Measurements from ENCODE around the gene ASCL1. TPM values are rescaled to one million over a fixed set of nuclear protein-coding genes. Genes with fewer than 3 reads are reported as not detected.
A peak's percentile ranks its signal among the peaks of the same experiment; 100 is the strongest.

ASCL1 gene
- total RNA-seq, 2 experiments from 2014 or later = not detected

DNA sequence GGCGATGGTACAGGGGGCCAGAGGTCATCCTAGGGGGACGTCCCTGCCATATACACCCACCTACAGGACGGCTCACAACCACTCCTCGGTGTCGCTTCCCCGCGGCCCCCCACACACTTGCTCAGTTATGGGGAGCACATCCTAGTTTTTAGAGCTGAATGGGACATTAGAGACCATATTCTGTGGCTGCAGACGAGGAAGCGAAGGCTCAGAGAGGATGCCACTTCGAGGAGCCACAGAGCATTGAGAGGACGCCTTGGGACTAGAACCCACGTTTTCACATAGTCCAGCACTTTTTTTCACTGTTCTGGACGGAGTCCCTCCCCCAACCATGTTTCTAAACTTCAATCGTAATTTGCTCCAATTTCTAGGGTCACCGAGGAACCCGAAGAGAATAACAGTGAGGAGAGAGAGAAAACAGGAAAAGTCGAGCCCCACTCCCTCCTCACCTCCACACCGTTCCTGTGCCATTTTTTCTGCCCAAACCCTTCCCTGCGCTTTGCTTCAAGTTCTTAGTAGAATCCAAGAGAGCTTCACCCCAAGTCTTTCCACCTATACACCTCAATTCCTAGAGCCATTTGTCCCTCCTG, 641 bp upstream of the ASCL1 start:
- CTCF ChIA-PET = interaction anchor here (0.5 kb wide), 1 partner anchor 146 kb away, joined by 3 read pairs; no protein-coding TSS in a partner anchor
- Mint-ChIP-seq H3K36me3 (no peaks in the 10 kb centered on the region), H3K4me1 (ENCODE audit: low read depth) (peaks cover 24% of the 10 kb centered on the region), H3K9me3 (no peaks in the 10 kb centered on the region), H3K27me3 (peaks cover 70% of the 10 kb centered on the region), H3K4me3 (peak overlapping the region; percentile 39), H3K27ac (no peak overlapping the region)
- DNase-seq = no peak
- intact Hi-C loops (cut with micrococcal nuclease) = no loop called here
- POLR2A ChIA-PET = no interaction called here

DNA sequence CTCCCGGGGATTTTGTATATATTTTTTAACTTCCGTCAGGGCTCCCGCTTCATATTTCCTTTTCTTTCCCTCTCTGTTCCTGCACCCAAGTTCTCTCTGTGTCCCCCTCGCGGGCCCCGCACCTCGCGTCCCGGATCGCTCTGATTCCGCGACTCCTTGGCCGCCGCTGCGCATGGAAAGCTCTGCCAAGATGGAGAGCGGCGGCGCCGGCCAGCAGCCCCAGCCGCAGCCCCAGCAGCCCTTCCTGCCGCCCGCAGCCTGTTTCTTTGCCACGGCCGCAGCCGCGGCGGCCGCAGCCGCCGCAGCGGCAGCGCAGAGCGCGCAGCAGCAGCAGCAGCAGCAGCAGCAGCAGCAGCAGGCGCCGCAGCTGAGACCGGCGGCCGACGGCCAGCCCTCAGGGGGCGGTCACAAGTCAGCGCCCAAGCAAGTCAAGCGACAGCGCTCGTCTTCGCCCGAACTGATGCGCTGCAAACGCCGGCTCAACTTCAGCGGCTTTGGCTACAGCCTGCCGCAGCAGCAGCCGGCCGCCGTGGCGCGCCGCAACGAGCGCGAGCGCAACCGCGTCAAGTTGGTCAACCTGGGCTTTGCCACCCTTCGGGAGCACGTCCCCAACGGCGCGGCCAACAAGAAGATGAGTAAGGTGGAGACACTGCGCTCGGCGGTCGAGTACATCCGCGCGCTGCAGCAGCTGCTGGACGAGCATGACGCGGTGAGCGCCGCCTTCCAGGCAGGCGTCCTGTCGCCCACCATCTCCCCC, 777 bp downstream of the ASCL1 start:
- intact Hi-C loops (cut with micrococcal nuclease) = no loop called here
- H3K27me3 Mint-ChIP-seq = peaks cover 77% of the 10 kb centered on the region
- H3K27ac Mint-ChIP-seq = no peak overlapping the region
- no peaks in the 10 kb centered on the region for H3K36me3 Mint-ChIP-seq
- peak overlapping the region; percentile 61 for H3K4me3 Mint-ChIP-seq
- peaks cover 29% of the 10 kb centered on the region for H3K4me1 Mint-ChIP-seq (ENCODE audit: low read depth)
- peak; percentile 23 for DNase-seq
- ChIA-PET POLR2A (no interaction called here), CTCF (interaction anchor here (0.6 to 1.2 kb wide), 2 partner anchors 10 to 24 kb away, joined by 3 read pairs; no protein-coding TSS in a partner anchor)
- no peaks in the 10 kb centered on the region for H3K9me3 Mint-ChIP-seq

DNA sequence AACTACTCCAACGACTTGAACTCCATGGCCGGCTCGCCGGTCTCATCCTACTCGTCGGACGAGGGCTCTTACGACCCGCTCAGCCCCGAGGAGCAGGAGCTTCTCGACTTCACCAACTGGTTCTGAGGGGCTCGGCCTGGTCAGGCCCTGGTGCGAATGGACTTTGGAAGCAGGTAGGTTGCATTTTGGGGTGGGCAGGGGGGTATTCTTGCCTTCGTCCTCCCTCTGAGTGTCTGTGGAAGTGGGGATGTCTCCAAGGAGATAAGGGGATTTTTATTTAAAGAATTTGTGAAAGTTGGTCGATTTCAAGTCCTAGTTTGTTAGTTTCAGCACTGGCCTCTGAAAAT, 1.3 kb downstream of the ASCL1 start:
- intact Hi-C loops (cut with micrococcal nuclease) = no loop called here
- no peak for DNase-seq
- peaks cover 25% of the 10 kb centered on the region for H3K4me1 Mint-ChIP-seq (ENCODE audit: low read depth)
- no peaks in the 10 kb centered on the region for H3K36me3 Mint-ChIP-seq
- H3K27ac Mint-ChIP-seq = no peak overlapping the region
- ChIA-PET CTCF (interaction anchor here (0.6 to 1.2 kb wide), 2 partner anchors 10 to 25 kb away, joined by 3 read pairs; no protein-coding TSS in a partner anchor), POLR2A (no interaction called here)
- peak overlapping the region; percentile 18 for H3K4me3 Mint-ChIP-seq
- peaks cover under 1% of the 10 kb centered on the region for H3K9me3 Mint-ChIP-seq
- H3K27me3 Mint-ChIP-seq = peaks cover 82% of the 10 kb centered on the region

DNA sequence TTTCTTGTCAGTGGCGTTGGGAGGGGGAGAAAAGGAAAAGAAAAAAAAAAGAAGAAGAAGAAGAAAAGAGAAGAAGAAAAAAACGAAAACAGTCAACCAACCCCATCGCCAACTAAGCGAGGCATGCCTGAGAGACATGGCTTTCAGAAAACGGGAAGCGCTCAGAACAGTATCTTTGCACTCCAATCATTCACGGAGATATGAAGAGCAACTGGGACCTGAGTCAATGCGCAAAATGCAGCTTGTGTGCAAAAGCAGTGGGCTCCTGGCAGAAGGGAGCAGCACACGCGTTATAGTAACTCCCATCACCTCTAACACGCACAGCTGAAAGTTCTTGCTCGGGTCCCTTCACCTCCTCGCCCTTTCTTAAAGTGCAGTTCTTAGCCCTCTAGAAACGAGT, 1.9 kb downstream of the ASCL1 start:
- CTCF ChIA-PET = interaction anchor here (1.2 kb wide), 1 partner anchor 11 kb away, joined by 3 read pairs; no protein-coding TSS in a partner anchor
- no peak for DNase-seq
- intact Hi-C loops (cut with micrococcal nuclease) = no loop called here
- no peaks in the 10 kb centered on the region for H3K36me3 Mint-ChIP-seq
- H3K4me1 Mint-ChIP-seq (ENCODE audit: low read depth) = peaks cover 19% of the 10 kb centered on the region
- peaks cover 4% of the 10 kb centered on the region for H3K9me3 Mint-ChIP-seq
- H3K4me3 Mint-ChIP-seq = no peak overlapping the region
- H3K27ac Mint-ChIP-seq = no peak overlapping the region
- peaks cover 82% of the 10 kb centered on the region for H3K27me3 Mint-ChIP-seq
- POLR2A ChIA-PET = no interaction called here

DNA sequence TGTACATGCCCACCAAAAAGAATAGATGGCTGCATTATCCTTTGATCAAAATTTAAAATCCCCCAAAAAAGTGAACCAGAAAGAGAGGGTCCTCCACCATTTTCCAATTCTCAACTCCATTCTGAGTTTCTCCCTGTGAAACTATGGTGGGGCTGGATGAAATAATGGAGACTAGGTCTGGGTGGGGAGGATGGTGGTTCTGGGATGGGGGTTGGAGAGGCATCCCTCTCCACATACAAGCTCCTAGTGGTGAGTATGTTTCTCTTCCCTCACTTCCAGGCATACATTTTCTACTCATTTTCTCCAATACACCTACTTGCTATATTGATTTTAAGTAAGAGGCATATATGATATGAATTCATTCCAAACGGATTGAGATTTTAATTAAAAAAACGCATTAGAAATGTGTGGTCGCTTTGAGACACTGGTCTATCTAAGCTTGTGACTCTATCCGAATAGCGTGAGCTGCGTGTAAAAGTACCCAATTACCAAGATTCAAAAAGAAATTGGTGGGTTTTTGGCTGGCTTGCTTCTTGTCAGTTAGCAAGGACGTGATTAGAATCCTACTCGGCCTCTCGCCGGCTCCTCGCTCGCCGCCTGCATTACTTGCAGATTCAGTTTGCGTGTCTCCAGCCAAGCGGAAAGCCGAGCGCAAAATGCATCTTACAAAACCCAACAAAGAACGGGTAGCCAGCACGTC, 3.4 kb downstream of the ASCL1 start:
- ChIA-PET CTCF (interaction anchor here (1.8 kb wide), 1 partner anchor 12 kb away, joined by 6 read pairs; no protein-coding TSS in a partner anchor), POLR2A (no interaction called here)
- Mint-ChIP-seq H3K27ac (no peak overlapping the region), H3K27me3 (peaks cover 81% of the 10 kb centered on the region), H3K4me1 (ENCODE audit: low read depth) (peaks cover 28% of the 10 kb centered on the region), H3K9me3 (peaks cover 4% of the 10 kb centered on the region), H3K4me3 (no peak overlapping the region), H3K36me3 (no peaks in the 10 kb centered on the region)
- DNase-seq = no peak
- intact Hi-C loops (cut with micrococcal nuclease) = no loop called here

DNA sequence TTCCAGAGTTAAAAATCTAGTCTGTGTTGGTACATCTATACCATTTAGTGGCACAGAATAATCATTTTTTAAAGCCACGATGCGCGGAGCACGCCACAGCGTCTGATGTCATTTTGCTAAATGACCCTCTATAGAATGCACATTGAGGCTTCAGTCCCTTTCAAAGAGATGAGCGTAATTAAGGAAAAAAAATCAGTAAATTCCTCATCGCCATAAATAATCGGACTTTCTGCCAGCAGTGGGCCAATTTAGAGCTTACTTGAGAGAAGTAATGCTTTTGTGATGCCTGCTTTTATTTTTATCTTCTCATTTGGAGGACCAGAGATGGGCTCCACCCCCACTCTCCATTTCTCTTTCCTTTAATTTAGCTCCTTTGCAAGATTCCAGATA, 4.0 kb downstream of the ASCL1 start:
- intact Hi-C loops (cut with micrococcal nuclease) = no loop called here
- no peak overlapping the region for H3K27ac Mint-ChIP-seq
- H3K9me3 Mint-ChIP-seq = peaks cover 4% of the 10 kb centered on the region
- H3K4me1 Mint-ChIP-seq (ENCODE audit: low read depth) = peaks cover 28% of the 10 kb centered on the region
- no peaks in the 10 kb centered on the region for H3K36me3 Mint-ChIP-seq
- peaks cover 84% of the 10 kb centered on the region for H3K27me3 Mint-ChIP-seq
- ChIA-PET CTCF (interaction anchor here (0.9 to 1.8 kb wide), 2 partner anchors 13 to 587 kb away, joined by 3 to 6 read pairs; no protein-coding TSS in a partner anchor), POLR2A (no interaction called here)
- no peak for DNase-seq
- no peak overlapping the region for H3K4me3 Mint-ChIP-seq

DNA sequence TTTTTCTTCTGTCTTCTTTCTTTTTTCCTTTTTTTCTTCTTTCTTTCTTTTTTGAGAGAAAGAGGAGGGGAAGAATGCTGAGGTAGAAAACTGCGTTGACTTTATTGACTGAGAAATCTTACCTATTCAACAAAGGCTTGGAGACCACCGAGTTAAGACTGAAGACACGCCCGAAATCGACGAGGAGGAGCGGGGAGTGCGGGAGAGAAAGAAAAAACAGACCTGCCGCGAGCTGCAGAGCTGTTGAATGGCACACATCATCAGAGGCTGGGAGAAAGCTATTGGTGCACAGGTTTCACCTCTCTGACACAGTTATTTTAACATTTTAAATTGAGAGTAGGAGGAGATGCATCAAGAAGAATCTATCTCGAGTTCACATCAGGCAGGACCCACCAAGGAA, 5.1 kb downstream of the ASCL1 start:
- ChIA-PET POLR2A (no interaction called here), CTCF (interaction anchor here (0.9 kb wide), 1 partner anchor 586 kb away, joined by 3 read pairs; no protein-coding TSS in a partner anchor)
- DNase-seq = no peak
- Mint-ChIP-seq H3K27ac (no peak overlapping the region), H3K4me3 (no peak overlapping the region), H3K36me3 (no peaks in the 10 kb centered on the region), H3K4me1 (ENCODE audit: low read depth) (peaks cover 24% of the 10 kb centered on the region), H3K27me3 (peaks cover 85% of the 10 kb centered on the region), H3K9me3 (peaks cover 4% of the 10 kb centered on the region)
- intact Hi-C loops (cut with micrococcal nuclease) = no loop called here

DNA sequence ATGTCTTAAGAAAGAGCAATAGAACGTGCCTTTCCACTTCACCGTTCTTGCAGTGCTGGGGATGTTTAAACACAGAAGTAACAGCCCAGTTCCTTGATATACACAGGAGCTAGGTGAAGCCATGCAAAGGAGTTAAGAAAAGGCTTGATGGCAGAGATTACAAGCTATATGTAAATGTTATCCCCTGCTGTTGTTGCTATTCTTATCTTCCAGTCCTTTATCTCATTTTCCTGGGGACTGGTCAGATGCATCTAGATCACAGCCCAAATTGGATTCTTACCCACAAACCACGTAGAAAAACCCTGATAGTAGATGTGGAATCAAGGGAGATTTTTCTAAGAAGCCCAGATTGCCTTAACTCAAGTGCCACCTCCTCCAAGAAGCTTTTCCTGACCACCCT, 5.5 kb downstream of the ASCL1 start:
- H3K27me3 Mint-ChIP-seq = peaks cover 82% of the 10 kb centered on the region
- CTCF ChIA-PET = no interaction called here
- peaks cover 4% of the 10 kb centered on the region for H3K9me3 Mint-ChIP-seq
- no peak overlapping the region for H3K27ac Mint-ChIP-seq
- intact Hi-C loops (cut with micrococcal nuclease) = no loop called here
- H3K4me1 Mint-ChIP-seq (ENCODE audit: low read depth) = peaks cover 24% of the 10 kb centered on the region
- no peak for DNase-seq
- POLR2A ChIA-PET = no interaction called here
- no peak overlapping the region for H3K4me3 Mint-ChIP-seq
- H3K36me3 Mint-ChIP-seq = no peaks in the 10 kb centered on the region

DNA sequence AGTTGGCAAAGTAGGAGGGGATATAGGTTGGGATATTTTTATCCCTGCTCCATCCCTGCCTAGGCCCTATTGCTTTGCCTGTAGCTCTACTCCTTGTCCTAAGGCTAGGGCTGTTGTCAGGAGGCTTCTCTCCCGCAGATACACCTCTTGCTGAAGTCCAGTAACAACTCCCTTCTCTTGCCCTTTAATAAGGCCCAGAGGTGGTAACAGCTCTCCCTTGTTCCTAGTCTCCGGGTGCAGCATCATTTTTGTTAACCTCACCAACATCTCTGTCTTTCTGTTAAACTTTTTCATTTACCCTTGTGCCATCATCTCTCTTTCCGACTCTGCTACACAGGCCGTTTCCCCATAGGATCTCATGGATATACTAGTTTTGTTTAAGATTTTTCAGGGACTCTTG, 6.3 kb downstream of the ASCL1 start:
- peaks cover 77% of the 10 kb centered on the region for H3K27me3 Mint-ChIP-seq
- CTCF ChIA-PET = no interaction called here
- H3K9me3 Mint-ChIP-seq = peaks cover 4% of the 10 kb centered on the region
- H3K27ac Mint-ChIP-seq = no peak overlapping the region
- H3K36me3 Mint-ChIP-seq = no peaks in the 10 kb centered on the region
- H3K4me3 Mint-ChIP-seq = no peak overlapping the region
- peaks cover 21% of the 10 kb centered on the region for H3K4me1 Mint-ChIP-seq (ENCODE audit: low read depth)
- intact Hi-C loops (cut with micrococcal nuclease) = no loop called here
- no peak for DNase-seq
- POLR2A ChIA-PET = no interaction called here

DNA sequence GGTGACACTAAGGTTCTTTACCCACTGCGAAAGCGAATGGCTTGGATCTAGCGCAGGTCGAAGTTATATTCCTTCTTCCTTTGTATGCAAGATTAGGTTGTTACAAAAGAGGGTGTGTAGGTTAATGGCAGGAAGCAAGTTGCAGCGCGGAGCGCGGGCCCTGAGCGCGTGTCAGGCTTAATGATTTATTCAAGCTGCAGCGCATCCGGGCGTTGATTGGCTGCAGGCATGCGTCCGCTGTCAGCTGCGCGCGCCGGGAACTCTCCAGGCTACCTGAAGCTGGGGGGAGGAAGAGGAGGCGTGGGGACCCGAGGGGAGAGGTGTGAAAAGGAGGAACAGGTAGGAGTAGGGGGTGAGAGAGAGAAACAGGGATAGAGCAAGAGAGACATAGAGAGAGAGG, 7.4 kb downstream of the ASCL1 start:
- H3K4me1 Mint-ChIP-seq (ENCODE audit: low read depth) = peaks cover 18% of the 10 kb centered on the region
- H3K27me3 Mint-ChIP-seq = peaks cover 69% of the 10 kb centered on the region
- DNase-seq = peak; percentile 36
- POLR2A ChIA-PET = no interaction called here
- no peaks in the 10 kb centered on the region for H3K36me3 Mint-ChIP-seq
- no peak overlapping the region for H3K27ac Mint-ChIP-seq
- CTCF ChIA-PET = no interaction called here
- intact Hi-C loops (cut with micrococcal nuclease) = no loop called here
- H3K4me3 Mint-ChIP-seq = peak overlapping the region; percentile 41
- peaks cover 4% of the 10 kb centered on the region for H3K9me3 Mint-ChIP-seq

DNA sequence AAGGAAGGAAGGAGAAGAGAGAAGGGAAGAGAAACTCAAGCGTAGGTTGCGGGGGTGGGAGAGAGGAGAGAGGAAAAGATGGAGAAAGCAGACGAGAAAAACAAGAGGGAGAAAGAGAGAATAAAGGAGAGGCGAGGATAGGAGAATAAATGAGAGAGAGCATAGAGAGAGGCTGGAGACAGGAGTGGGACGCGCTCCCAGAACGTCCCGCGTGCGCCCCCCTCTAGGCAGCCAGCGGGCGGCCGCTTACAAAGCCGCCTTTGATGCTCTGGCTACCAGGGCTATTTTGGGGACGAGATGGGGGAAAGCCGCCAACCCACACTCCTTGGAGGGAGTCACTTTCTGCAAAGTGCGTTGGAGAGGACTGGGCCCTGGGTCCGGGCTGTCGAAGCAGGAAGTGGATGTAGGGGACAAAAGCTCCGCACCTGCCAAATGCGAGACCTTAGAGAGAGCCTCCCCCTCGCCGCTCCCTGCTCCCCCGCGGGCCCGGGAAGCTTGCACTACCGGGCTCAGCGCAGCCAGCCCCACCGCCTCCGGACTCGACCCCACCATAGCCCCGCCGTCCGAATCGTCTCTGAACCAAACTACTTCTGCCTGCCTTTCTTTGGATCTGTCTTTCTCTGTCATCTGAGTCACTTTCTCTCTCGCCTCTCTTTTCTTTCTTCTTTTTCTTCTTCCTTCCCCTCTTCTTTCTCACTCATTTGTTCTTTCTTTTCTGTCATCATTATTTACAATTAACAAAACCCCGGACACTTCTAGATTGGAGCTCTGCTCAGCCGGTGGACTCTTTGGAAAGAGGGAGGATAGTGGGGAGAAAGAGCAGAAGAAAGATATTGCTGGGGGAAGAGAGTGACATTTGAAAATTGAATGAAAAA, 8.0 kb downstream of the ASCL1 start:
- peak overlapping the region; percentile 41 for H3K4me3 Mint-ChIP-seq
- POLR2A ChIA-PET = no interaction called here
- intact Hi-C loops (cut with micrococcal nuclease) = no loop called here
- peaks cover 4% of the 10 kb centered on the region for H3K9me3 Mint-ChIP-seq
- peaks cover 67% of the 10 kb centered on the region for H3K27me3 Mint-ChIP-seq
- H3K36me3 Mint-ChIP-seq = no peaks in the 10 kb centered on the region
- CTCF ChIA-PET = no interaction called here
- no peak overlapping the region for H3K27ac Mint-ChIP-seq
- DNase-seq = no peak
- H3K4me1 Mint-ChIP-seq (ENCODE audit: low read depth) = peaks cover 18% of the 10 kb centered on the region
